Stimulated activated CD8-positive, alpha-beta memory T cell treated with anti-CD3 and anti-CD28 coated beads, Interleukin-7, amount 100 ng/mL, for 48 hours (primary cell): ENCODE measurements around the gene CROCC2.
A peak's percentile ranks its signal among the peaks of the same experiment; 100 is the strongest.

ENCODE experiments used
- DNase-seq, 2 donors: peaks; one replicate each; pipeline ENCODE4 v3.0.0-alpha.2; 2020; ENCODE audit warnings: low read depth in 1 of 2; ENCODE audit errors: extremely low read depth in 1 of 2

Gene CROCC2

DNA sequence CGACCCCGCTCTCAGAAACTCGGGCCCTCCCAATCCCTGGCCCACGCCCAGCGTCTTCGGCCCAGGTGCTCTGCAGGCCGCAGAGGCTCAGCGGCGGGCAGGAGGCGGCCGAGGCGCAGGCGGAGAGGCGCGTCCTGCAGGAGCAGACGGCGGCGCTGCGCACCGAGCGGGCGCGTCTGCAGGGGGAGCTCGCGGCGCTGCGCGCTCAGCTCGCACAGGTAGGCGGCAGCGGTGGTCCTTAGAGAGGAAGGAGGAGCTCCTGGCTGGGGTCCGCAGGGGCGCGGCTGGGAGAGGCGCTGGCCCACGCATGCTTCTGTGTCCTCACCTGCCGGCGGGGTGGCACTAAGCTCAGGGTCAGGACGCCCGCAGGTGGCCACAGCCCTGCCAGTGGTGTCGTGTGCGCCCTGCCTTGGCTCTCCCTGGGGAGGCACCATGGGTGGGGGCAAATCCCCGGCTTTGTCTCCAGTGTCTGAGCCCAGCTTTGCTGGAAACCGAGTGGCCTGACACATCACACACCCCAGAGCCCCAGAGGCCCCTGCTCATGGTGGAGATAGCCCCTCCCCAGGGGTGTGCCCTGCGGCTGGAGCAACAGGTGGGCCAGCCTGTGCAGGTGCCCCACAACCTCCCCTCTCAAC lies 77.3 kb downstream of the CROCC2 start:
- DNase-seq, result peak in 1 of 2 donors; percentile 32

GRCh38 chr2:240983996-240984498 lies 77.9 kb downstream of the CROCC2 start:
- no peak for DNase-seq

- DNase-seq, result no peak
Measured at GRCh38 chr2:240985881-240986786, 80.0 kb downstream of the CROCC2 start.

DNA sequence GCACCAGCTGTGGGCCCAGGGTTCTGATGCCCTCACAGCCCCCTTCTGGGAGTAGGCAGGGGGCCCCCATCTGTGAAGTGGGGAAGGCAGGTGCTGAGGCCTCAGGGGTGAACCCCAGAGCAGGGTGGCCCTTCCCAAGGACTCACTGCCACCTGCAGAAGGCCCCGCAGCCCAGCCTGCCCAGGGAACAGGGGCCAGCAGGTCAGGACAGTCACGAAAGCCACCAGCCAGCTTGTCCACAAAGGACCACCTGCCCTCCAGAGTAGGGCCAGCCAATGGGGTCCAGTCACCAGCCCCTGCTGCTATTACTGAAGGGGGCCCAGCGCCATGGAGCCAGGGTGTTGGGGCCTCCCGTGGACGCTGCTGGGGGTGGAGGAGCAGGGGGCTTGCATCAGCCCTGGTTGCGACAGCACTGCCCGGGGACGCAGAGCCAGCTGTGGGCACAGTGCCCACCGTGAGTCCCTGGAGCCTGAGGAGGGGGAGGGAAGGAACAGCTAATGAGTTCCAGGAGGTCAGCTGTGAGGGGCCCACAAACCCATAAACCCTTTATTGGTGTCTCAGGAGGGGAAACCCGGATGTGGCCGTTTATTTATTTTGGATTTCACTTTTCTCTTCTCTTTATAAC lies 80.8 kb downstream of the CROCC2 start:
- no peak for DNase-seq

DNA sequence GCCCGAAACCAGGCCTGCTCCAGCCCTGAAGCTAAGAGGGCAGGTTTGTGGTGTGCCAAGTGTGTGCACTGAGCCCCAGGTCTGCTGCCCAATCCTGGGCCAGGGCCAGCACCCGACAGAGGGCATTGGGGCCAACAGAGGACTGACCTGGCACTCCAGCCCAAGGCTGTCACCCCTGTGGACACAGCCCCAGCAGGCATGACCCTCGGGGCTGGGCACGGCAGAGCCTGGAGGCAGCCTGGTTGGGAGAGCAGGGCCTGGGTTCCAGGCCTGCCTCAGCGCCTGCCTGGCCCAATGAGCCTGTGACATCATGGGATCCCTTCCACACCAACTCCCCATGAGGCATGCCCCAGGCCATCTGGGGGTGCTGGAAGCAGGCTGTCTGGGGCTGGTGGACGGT lies 81.5 kb downstream of the CROCC2 start:
- DNase-seq, result no peak

DNA sequence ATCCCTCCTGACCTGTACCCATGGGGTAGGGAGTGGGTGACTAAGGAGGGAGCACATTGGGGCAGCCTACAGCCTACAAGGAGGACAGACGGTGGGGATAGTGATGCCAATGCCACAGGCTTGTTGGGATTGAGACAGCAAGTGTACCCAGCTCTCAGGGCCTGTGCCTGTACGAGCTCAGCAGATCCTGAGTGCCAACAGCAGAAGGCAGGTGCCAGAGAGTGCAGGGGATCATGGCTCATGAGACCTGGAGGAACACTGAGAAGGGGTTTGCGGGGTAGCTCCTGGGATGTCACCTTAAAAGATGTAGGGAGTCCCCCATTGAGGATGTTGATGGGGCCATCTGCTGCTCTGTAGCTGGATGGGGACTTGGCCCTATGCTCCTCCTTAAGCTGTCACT lies 82.0 kb downstream of the CROCC2 start:
- DNase-seq, result no peak

- no peak for DNase-seq
Measured at GRCh38 chr2:240988571-240989271, 82.6 kb downstream of the CROCC2 start.

GRCh38 chr2:240989451-240990265 lies 83.5 kb downstream of the CROCC2 start:
- DNase-seq, result no peak

- no peak for DNase-seq
Measured at GRCh38 chr2:240990266-240990529, 84.1 kb downstream of the CROCC2 start.

GRCh38 chr2:240990726-240991377 lies 84.7 kb downstream of the CROCC2 start:
- DNase-seq, result no peak

GRCh38 chr2:240991378-240992263 lies 85.5 kb downstream of the CROCC2 start:
- no peak for DNase-seq

GRCh38 chr2:240992572-240993291 lies 86.6 kb downstream of the CROCC2 start:
- no peak for DNase-seq

DNA sequence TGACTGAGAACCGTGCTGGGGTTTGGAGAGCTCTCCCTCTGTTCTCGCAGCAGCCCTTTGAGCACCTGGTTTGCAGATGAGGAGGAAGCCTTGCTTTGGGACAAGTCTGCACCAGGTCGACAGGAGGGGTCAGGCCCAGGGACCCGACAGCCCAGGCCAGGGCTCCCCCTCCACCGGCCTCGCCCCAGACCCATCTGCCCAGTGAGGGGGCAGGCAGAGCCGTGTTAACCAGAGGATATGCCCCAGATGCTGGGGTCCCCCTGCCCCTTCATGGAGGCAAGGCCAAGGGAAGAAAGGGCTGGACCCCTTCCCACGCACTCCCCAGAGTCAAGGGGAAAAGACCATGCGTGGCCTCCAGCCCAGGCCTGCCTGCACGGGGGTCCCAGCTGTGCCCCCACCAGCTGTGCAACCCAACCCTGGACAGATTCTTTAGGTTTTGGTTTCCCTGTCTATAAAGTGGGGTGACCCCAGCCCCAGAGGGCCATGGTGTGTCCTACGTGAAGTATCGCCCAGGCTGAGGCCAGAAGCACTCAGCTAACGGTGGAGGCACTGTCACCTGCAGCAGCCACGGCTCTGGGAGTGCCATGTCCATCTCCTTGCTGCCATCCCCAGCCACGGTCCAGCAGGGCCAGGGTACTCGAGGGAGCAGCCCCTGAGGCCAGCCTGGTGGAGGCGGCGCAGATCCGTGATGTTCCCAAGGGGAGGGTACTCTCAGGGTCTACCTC lies 87.5 kb downstream of the CROCC2 start:
- no peak for DNase-seq

GRCh38 chr2:240994171-240994896 lies 88.2 kb downstream of the CROCC2 start:
- no peak for DNase-seq

DNA sequence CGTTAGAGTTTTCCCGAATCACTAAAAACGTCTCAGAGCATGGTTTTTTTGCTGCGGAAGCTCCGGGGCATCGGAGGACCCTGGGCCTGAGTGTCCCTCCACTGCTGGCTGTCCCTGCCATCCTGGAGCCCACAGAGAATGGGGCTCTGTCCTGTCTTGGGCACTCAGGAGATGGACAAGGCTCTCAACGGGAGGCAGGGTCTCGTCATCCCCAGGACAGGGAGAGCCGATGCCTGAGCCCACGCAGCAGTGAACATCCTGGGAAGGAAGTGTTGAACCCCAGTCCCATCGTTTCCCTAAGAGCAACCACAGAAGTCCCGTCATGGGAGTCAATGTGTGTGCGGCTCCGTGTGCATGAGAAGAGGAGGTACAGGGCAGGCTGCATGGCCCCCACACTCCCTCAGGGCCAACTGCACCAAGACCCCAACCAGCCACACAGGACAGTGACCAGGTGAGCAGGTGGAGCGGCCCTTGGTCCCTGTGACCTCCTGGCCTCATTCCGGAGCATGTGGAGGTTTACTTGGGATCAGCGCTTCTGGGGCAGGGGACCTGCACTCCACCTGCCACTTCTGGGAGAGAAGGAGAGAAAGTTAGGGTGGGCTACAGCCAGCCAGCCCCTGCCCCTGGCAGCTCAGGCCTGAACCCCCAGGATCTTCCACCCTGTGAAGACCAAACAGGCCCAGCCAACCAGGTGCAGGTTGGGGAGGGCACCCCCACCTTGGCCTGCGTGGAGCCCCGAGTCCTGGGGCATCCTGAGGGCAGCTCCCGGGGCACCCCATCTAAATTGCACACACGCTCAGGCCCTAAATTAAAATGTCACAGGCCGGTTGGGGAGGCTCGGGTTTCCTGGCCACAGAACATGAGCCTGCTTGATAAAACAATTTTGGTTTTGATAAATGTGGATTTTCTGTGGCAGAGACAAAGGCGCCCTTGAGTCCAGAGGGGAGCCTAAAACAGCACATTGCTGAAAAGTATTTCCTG lies 89.2 kb downstream of the CROCC2 start:
- no peak for DNase-seq
